ENCODE results near the gene CADM2.

Gene CADM2

GRCh38 chr3:85162905-85163304, 204.1 kb downstream of the CADM2 start:
- no peak overlapping the region for H3K4me3 ChIP-seq (ENCODE audit: insufficient read depth, low read depth, low read length, poor library complexity, severe bottlenecking)
- no peaks in the 10 kb centered on the region for H3K27me3 ChIP-seq (replicated peaks; ENCODE audit: control insufficient read depth, insufficient read depth, low read length, poor library complexity, severe bottlenecking)
- no peaks in the 10 kb centered on the region for H3K4me1 ChIP-seq (ENCODE audit: control insufficient read depth, insufficient read depth, low read length, poor library complexity, severe bottlenecking)
- no peak for DNase-seq
- H3K9me3 ChIP-seq (ENCODE audit: control insufficient read depth, low read length) = no peaks in the 10 kb centered on the region
- no peaks in the 10 kb centered on the region for H3K36me3 ChIP-seq (ENCODE audit: control insufficient read depth, insufficient read depth, low read length)
- H3K27ac ChIP-seq (ENCODE audit: insufficient read depth, low read length, poor library complexity, severe bottlenecking) = no peak overlapping the region

- Histone ChIP-seq H3K36me3 (ENCODE audit: control insufficient read depth, insufficient read depth, low read length) (no peaks in the 10 kb centered on the region), H3K9me3 (ENCODE audit: control insufficient read depth, low read length) (no peaks in the 10 kb centered on the region), H3K4me3 (ENCODE audit: insufficient read depth, low read depth, low read length, poor library complexity, severe bottlenecking) (no peak overlapping the region), H3K4me1 (ENCODE audit: control insufficient read depth, insufficient read depth, low read length, poor library complexity, severe bottlenecking) (no peaks in the 10 kb centered on the region), H3K27me3 (replicated peaks; ENCODE audit: control insufficient read depth, insufficient read depth, low read length, poor library complexity, severe bottlenecking) (no peaks in the 10 kb centered on the region), H3K27ac (ENCODE audit: insufficient read depth, low read length, poor library complexity, severe bottlenecking) (no peak overlapping the region)
- DNase-seq = no peak
These were observed 205.6 kb downstream of the CADM2 start for GRCh38 chr3:85164436-85164835.

- no peak for DNase-seq
- Histone ChIP-seq H3K36me3 (ENCODE audit: control insufficient read depth, insufficient read depth, low read length) (no peaks in the 10 kb centered on the region), H3K4me1 (ENCODE audit: control insufficient read depth, insufficient read depth, low read length, poor library complexity, severe bottlenecking) (no peaks in the 10 kb centered on the region), H3K27me3 (replicated peaks; ENCODE audit: control insufficient read depth, insufficient read depth, low read length, poor library complexity, severe bottlenecking) (no peaks in the 10 kb centered on the region), H3K27ac (ENCODE audit: insufficient read depth, low read length, poor library complexity, severe bottlenecking) (no peak overlapping the region), H3K9me3 (ENCODE audit: control insufficient read depth, low read length) (no peaks in the 10 kb centered on the region), H3K4me3 (ENCODE audit: insufficient read depth, low read depth, low read length, poor library complexity, severe bottlenecking) (no peak overlapping the region)
These were observed 208.8 kb downstream of the CADM2 start for GRCh38 chr3:85167576-85167975.

GRCh38 chr3:85170646-85171045, 211.9 kb downstream of the CADM2 start:
- Histone ChIP-seq H3K9me3 (ENCODE audit: control insufficient read depth, low read length) (no peaks in the 10 kb centered on the region), H3K36me3 (ENCODE audit: control insufficient read depth, insufficient read depth, low read length) (no peaks in the 10 kb centered on the region), H3K4me1 (ENCODE audit: control insufficient read depth, insufficient read depth, low read length, poor library complexity, severe bottlenecking) (no peaks in the 10 kb centered on the region), H3K27ac (ENCODE audit: insufficient read depth, low read length, poor library complexity, severe bottlenecking) (no peak overlapping the region), H3K27me3 (replicated peaks; ENCODE audit: control insufficient read depth, insufficient read depth, low read length, poor library complexity, severe bottlenecking) (no peaks in the 10 kb centered on the region), H3K4me3 (ENCODE audit: insufficient read depth, low read depth, low read length, poor library complexity, severe bottlenecking) (no peak overlapping the region)
- no peak for DNase-seq

- H3K27ac ChIP-seq (ENCODE audit: insufficient read depth, low read length, poor library complexity, severe bottlenecking) = no peak overlapping the region
- H3K27me3 ChIP-seq (replicated peaks; ENCODE audit: control insufficient read depth, insufficient read depth, low read length, poor library complexity, severe bottlenecking) = no peaks in the 10 kb centered on the region
- H3K36me3 ChIP-seq (ENCODE audit: control insufficient read depth, insufficient read depth, low read length) = no peaks in the 10 kb centered on the region
- no peak overlapping the region for H3K4me3 ChIP-seq (ENCODE audit: insufficient read depth, low read depth, low read length, poor library complexity, severe bottlenecking)
- no peaks in the 10 kb centered on the region for H3K9me3 ChIP-seq (ENCODE audit: control insufficient read depth, low read length)
- no peak for DNase-seq
- no peaks in the 10 kb centered on the region for H3K4me1 ChIP-seq (ENCODE audit: control insufficient read depth, insufficient read depth, low read length, poor library complexity, severe bottlenecking)
These were observed 213.2 kb downstream of the CADM2 start for GRCh38 chr3:85171976-85172375.

GRCh38 chr3:85176799-85177198, 218.0 kb downstream of the CADM2 start:
- Histone ChIP-seq H3K36me3 (ENCODE audit: control insufficient read depth, insufficient read depth, low read length) (no peaks in the 10 kb centered on the region), H3K4me3 (ENCODE audit: insufficient read depth, low read depth, low read length, poor library complexity, severe bottlenecking) (no peak overlapping the region), H3K27ac (ENCODE audit: insufficient read depth, low read length, poor library complexity, severe bottlenecking) (no peak overlapping the region), H3K9me3 (ENCODE audit: control insufficient read depth, low read length) (no peaks in the 10 kb centered on the region), H3K27me3 (replicated peaks; ENCODE audit: control insufficient read depth, insufficient read depth, low read length, poor library complexity, severe bottlenecking) (no peaks in the 10 kb centered on the region), H3K4me1 (ENCODE audit: control insufficient read depth, insufficient read depth, low read length, poor library complexity, severe bottlenecking) (no peaks in the 10 kb centered on the region)
- no peak for DNase-seq

- no peaks in the 10 kb centered on the region for H3K27me3 ChIP-seq (replicated peaks; ENCODE audit: control insufficient read depth, insufficient read depth, low read length, poor library complexity, severe bottlenecking)
- H3K4me3 ChIP-seq (ENCODE audit: insufficient read depth, low read depth, low read length, poor library complexity, severe bottlenecking) = no peak overlapping the region
- H3K36me3 ChIP-seq (ENCODE audit: control insufficient read depth, insufficient read depth, low read length) = no peaks in the 10 kb centered on the region
- H3K4me1 ChIP-seq (ENCODE audit: control insufficient read depth, insufficient read depth, low read length, poor library complexity, severe bottlenecking) = no peaks in the 10 kb centered on the region
- DNase-seq = no peak
- H3K27ac ChIP-seq (ENCODE audit: insufficient read depth, low read length, poor library complexity, severe bottlenecking) = no peak overlapping the region
- no peaks in the 10 kb centered on the region for H3K9me3 ChIP-seq (ENCODE audit: control insufficient read depth, low read length)
These were observed 224.4 kb downstream of the CADM2 start for GRCh38 chr3:85182975-85183752.

GRCh38 chr3:85185495-85185894, 226.7 kb downstream of the CADM2 start:
- no peak overlapping the region for H3K27ac ChIP-seq (ENCODE audit: insufficient read depth, low read length, poor library complexity, severe bottlenecking)
- DNase-seq = no peak
- H3K4me1 ChIP-seq (ENCODE audit: control insufficient read depth, insufficient read depth, low read length, poor library complexity, severe bottlenecking) = no peaks in the 10 kb centered on the region
- no peaks in the 10 kb centered on the region for H3K9me3 ChIP-seq (ENCODE audit: control insufficient read depth, low read length)
- no peaks in the 10 kb centered on the region for H3K36me3 ChIP-seq (ENCODE audit: control insufficient read depth, insufficient read depth, low read length)
- H3K4me3 ChIP-seq (ENCODE audit: insufficient read depth, low read depth, low read length, poor library complexity, severe bottlenecking) = no peak overlapping the region
- no peaks in the 10 kb centered on the region for H3K27me3 ChIP-seq (replicated peaks; ENCODE audit: control insufficient read depth, insufficient read depth, low read length, poor library complexity, severe bottlenecking)

- Histone ChIP-seq H3K27ac (ENCODE audit: insufficient read depth, low read length, poor library complexity, severe bottlenecking) (no peak overlapping the region), H3K36me3 (ENCODE audit: control insufficient read depth, insufficient read depth, low read length) (no peaks in the 10 kb centered on the region), H3K4me1 (ENCODE audit: control insufficient read depth, insufficient read depth, low read length, poor library complexity, severe bottlenecking) (no peaks in the 10 kb centered on the region), H3K9me3 (ENCODE audit: control insufficient read depth, low read length) (no peaks in the 10 kb centered on the region), H3K4me3 (ENCODE audit: insufficient read depth, low read depth, low read length, poor library complexity, severe bottlenecking) (no peak overlapping the region), H3K27me3 (replicated peaks; ENCODE audit: control insufficient read depth, insufficient read depth, low read length, poor library complexity, severe bottlenecking) (no peaks in the 10 kb centered on the region)
- DNase-seq = no peak
These were observed 230.9 kb downstream of the CADM2 start for GRCh38 chr3:85189731-85190130.

- Histone ChIP-seq H3K27me3 (replicated peaks; ENCODE audit: control insufficient read depth, insufficient read depth, low read length, poor library complexity, severe bottlenecking) (no peaks in the 10 kb centered on the region), H3K9me3 (ENCODE audit: control insufficient read depth, low read length) (no peaks in the 10 kb centered on the region), H3K4me1 (ENCODE audit: control insufficient read depth, insufficient read depth, low read length, poor library complexity, severe bottlenecking) (no peaks in the 10 kb centered on the region), H3K4me3 (ENCODE audit: insufficient read depth, low read depth, low read length, poor library complexity, severe bottlenecking) (no peak overlapping the region), H3K36me3 (ENCODE audit: control insufficient read depth, insufficient read depth, low read length) (no peaks in the 10 kb centered on the region), H3K27ac (ENCODE audit: insufficient read depth, low read length, poor library complexity, severe bottlenecking) (no peak overlapping the region)
- DNase-seq = no peak
These were observed 234.8 kb downstream of the CADM2 start for GRCh38 chr3:85193565-85193964.
